Measurements from ENCODE around the gene SH3BP5L. TPM values are rescaled to one million over a fixed set of nuclear protein-coding genes. Genes with fewer than 3 reads are reported as not detected.
A peak's percentile ranks its signal among the peaks of the same experiment; 100 is the strongest.

The SH3BP5L gene
- total RNA-seq, result 10 to 100 TPM; 23.3 to 35.3 TPM

- DNase-seq (ENCODE audit: low spot score), result peak; percentile 94
- Histone ChIP-seq H3K27me3 (replicated peaks; ENCODE audit: insufficient read depth) (no peaks in the 10 kb centered on the region), H3K36me3 (no peaks in the 10 kb centered on the region), H3K27ac (peak within 1 kb of the TSS; percentile 90 to 98), H3K9me3 (no peaks in the 10 kb centered on the region), H3K4me3 (peak within 1 kb of the TSS; percentile 55 to 81), H3K4me1 (replicated peaks) (peaks cover 8% of the 10 kb centered on the region)
- TF ChIP-seq POLR2AphosphoS5 (IDR thresholded peaks at IDR 0.05) (peak; percentile 83), POLR2A (IDR thresholded peaks at IDR 0.05) (peak; percentile 5), CTCF (IDR thresholded peaks at IDR 0.05) (peak; percentile 33 to 67 (median 56))
- WGBS, result under 1% methylated on average over 49 of the region's 56 CpGs
- intact Hi-C loops (cut with DNase I), result no loop called here
Measured at GRCh38 chr1:248825909-248826760, at the start of gene SH3BP5L. Gene SH3BP5L (minus strand): TSS chr1:248825915. CDS start chr1:248824935, 980 bp downstream.

GRCh38 chr1:248873993-248874533, 48.3 kb upstream of the SH3BP5L start:
- peak; percentile 47 for TF ChIP-seq POLR2AphosphoS5 (IDR thresholded peaks at IDR 0.05)
- no peak for TF ChIP-seq CTCF (IDR thresholded peaks at IDR 0.05)
- peak overlapping the region; percentile 95 to 96 for H3K27ac ChIP-seq
- intact Hi-C loops (cut with DNase I), result loop anchor here (2.0 kb wide), 1 partner anchor 15 kb away; the partner anchor contains the start of gene ZNF692
- 3% methylated on average over 23 of the region's 23 CpGs for WGBS
- no peaks in the 10 kb centered on the region for H3K36me3 ChIP-seq
- peak overlapping the region; percentile 51 to 58 for H3K4me3 ChIP-seq
- no peaks in the 10 kb centered on the region for H3K4me1 ChIP-seq (replicated peaks)
- no peaks in the 10 kb centered on the region for H3K9me3 ChIP-seq
- peak; percentile 44 for DNase-seq (ENCODE audit: low spot score)
- no peaks in the 10 kb centered on the region for H3K27me3 ChIP-seq (replicated peaks; ENCODE audit: insufficient read depth)

- intact Hi-C loops (cut with DNase I), result loop anchor here (2.0 kb wide), 1 partner anchor 15 kb away; the partner anchor contains the start of gene ZNF692
- under 1% methylated on average over 41 of the region's 41 CpGs for WGBS
- Histone ChIP-seq H3K27me3 (replicated peaks; ENCODE audit: insufficient read depth) (no peaks in the 10 kb centered on the region), H3K36me3 (no peaks in the 10 kb centered on the region), H3K9me3 (no peaks in the 10 kb centered on the region), H3K4me3 (peak overlapping the region; percentile 51 to 58), H3K27ac (peak overlapping the region; percentile 95 to 96), H3K4me1 (replicated peaks) (no peaks in the 10 kb centered on the region)
- DNase-seq (ENCODE audit: low spot score), result peak; percentile 91
- TF ChIP-seq POLR2AphosphoS5 (IDR thresholded peaks at IDR 0.05) (peak; percentile 68), CTCF (IDR thresholded peaks at IDR 0.05) (peak in 1 of 4 experiments; percentile 10), POLR2A (IDR thresholded peaks at IDR 0.05) (peak; percentile 37)
Measured at GRCh38 chr1:248873409-248873992, 47.8 kb upstream of the SH3BP5L start.

- DNase-seq (ENCODE audit: low spot score), result peak; percentile 56
- intact Hi-C loops (cut with DNase I), result loop anchor here (2.0 kb wide), 1 partner anchor 14 kb away; the partner anchor contains the start of gene ZNF692
- Histone ChIP-seq H3K9me3 (no peaks in the 10 kb centered on the region), H3K27me3 (replicated peaks; ENCODE audit: insufficient read depth) (no peaks in the 10 kb centered on the region), H3K4me1 (replicated peaks) (no peaks in the 10 kb centered on the region), H3K36me3 (no peaks in the 10 kb centered on the region), H3K4me3 (peak overlapping the region; percentile 51 to 58), H3K27ac (peak overlapping the region; percentile 95 to 96)
- WGBS, result 4% methylated on average over 31 of the region's 31 CpGs
- peak; percentile 10 for TF ChIP-seq POLR2AphosphoS5 (IDR thresholded peaks at IDR 0.05)
- no peak for TF ChIP-seq CTCF (IDR thresholded peaks at IDR 0.05)
- TF ChIP-seq POLR2A (IDR thresholded peaks at IDR 0.05), result peak; percentile 5
Measured at GRCh38 chr1:248872752-248873408, 47.2 kb upstream of the SH3BP5L start.

Data from prostate gland (tissue), 2 donors.